Measurements from ENCODE around the gene CORO2A.

- TF ChIP-seq RELA (IDR thresholded peaks at IDR 0.05; ENCODE audit: borderline replicate concordance, partially characterized antibody) (no peak), MEF2A (IDR thresholded peaks at IDR 0.05; ENCODE audit: insufficient read depth, low read depth, low read length) (no peak), CTCF (IDR thresholded peaks at IDR 0.05 in 2 of 3, conservative IDR thresholded peaks at IDR 0.05 in 1 of 3; ENCODE audit: control insufficient read depth in 2 of 3, extremely low read depth in 1 of 3, insufficient read depth in 1 of 3, low read depth in 3 of 3, low read length in 3 of 3) (no peak), ZBTB40 (IDR thresholded peaks at IDR 0.05; ENCODE audit: borderline replicate concordance) (no peak), ZNF207 (IDR thresholded peaks at IDR 0.05; ENCODE audit: borderline replicate concordance) (no peak)
- TF ChIP-seq, protein P1, sequence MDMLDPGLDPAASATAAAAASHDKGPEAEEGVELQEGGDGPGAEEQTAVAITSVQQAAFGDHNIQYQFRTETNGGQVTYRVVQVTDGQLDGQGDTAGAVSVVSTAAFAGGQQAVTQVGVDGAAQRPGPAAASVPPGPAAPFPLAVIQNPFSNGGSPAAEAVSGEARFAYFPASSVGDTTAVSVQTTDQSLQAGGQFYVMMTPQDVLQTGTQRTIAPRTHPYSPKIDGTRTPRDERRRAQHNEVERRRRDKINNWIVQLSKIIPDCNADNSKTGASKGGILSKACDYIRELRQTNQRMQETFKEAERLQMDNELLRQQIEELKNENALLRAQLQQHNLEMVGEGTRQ (IDR thresholded peaks at IDR 0.05; ENCODE audit: borderline replicate concordance, low read depth, low read length), result no peak
Observed at GRCh38 chr9:98214811-98215210, 22.4 kb upstream of the CORO2A start.
